ENCODE data around the gene IGSF3.

DNA sequence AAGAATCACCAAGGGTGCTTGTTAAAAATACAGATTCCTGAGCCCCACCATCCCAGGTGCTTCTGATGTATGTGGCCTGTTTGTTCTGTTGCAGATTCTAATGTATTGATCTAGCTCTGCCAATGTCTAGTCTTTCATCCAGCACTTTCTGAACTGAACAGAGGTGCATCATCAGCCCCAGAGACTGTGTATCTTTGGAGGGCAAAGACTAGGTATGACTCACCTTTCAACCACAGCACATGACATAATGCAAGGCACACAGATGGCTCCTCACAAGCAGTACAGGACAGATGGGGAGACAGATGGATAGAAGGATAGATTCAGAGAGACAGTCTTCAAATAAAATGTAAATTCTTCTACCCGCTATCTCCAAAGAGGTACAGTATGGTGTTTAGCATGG, 129.0 kb downstream of the IGSF3 start:
- TF ChIP-seq, protein P1, sequence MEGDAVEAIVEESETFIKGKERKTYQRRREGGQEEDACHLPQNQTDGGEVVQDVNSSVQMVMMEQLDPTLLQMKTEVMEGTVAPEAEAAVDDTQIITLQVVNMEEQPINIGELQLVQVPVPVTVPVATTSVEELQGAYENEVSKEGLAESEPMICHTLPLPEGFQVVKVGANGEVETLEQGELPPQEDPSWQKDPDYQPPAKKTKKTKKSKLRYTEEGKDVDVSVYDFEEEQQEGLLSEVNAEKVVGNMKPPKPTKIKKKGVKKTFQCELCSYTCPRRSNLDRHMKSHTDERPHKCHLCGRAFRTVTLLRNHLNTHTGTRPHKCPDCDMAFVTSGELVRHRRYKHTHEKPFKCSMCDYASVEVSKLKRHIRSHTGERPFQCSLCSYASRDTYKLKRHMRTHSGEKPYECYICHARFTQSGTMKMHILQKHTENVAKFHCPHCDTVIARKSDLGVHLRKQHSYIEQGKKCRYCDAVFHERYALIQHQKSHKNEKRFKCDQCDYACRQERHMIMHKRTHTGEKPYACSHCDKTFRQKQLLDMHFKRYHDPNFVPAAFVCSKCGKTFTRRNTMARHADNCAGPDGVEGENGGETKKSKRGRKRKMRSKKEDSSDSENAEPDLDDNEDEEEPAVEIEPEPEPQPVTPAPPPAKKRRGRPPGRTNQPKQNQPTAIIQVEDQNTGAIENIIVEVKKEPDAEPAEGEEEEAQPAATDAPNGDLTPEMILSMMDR (conservative IDR thresholded peaks at IDR 0.05 in 1 of 2, IDR thresholded peaks at IDR 0.05 in 1 of 2; ENCODE audit: extremely low read depth in 1 of 2, insufficient read depth in 1 of 2, low read depth in 1 of 2, low read length in 2 of 2): no peak
- TF ChIP-seq EZH2 (IDR thresholded peaks at IDR 0.05; ENCODE audit: borderline replicate concordance, low read length): no peak
